Stimulated activated CD8-positive, alpha-beta memory T cell treated with anti-CD3 and anti-CD28 coated beads, Interleukin-7, amount 100 ng/mL, for 48 hours (primary cell): Measurements from ENCODE around the gene IRF7.
"Not testable (repeated sequence)": the region's sequence is repeated elsewhere in the genome, so short reads cannot be mapped to it uniquely, and the experiment has no call there.

Source experiments
- DNase-seq, 2 donors: peaks; one replicate each; pipeline ENCODE4 v3.0.0-alpha.2; 2020; ENCODE audit warnings: low read depth in 1 of 2; ENCODE audit errors: extremely low read depth in 1 of 2

Gene IRF7

GRCh38 chr11:615504-616319 is at the start of gene IRF7:
TSS of gene IRF7 (minus strand) at chr11:615950. CDS start at chr11:615364, 586 bp downstream.
- peak; percentile 66 to 80 for DNase-seq

DNA sequence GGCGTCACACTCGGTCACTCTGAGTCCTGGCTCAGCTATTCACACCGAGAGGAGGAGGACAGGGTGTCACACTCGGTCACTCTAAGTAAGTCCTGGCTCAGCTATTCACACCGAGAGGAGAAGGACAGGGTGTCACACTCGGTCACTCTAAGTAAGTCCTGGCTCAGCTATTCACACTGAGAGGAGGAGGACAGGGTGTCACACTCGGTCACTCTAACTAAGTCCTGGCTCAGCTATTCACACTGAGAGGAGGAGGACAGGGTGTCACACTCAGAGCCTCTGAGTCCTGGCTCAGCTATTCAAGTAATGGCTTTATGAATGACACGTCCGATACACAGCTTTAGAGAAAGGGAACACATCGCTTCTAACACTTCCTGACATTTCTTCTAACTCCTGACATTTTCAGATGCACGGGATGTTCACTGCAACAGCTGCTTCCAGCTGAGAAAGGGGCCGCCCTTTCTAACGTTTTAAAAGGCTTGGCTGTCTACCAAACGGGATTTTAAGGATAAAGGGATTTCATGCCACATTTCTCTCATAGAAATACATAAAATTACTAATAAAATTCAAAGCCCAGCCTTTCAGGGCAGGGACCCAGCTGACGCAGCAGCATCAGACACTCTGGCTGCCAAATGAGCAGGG is 49.4 kb upstream of the IRF7 start:
- no peak for DNase-seq

GRCh38 chr11:662689-663274 is 47.0 kb upstream of the IRF7 start:
- peak in 1 of 2 donors; percentile 18 for DNase-seq

- no peak for DNase-seq
Measured at GRCh38 chr11:660681-661444, 45.1 kb upstream of the IRF7 start.

- DNase-seq = no peak
Measured at GRCh38 chr11:660281-660680, 44.5 kb upstream of the IRF7 start.

DNA sequence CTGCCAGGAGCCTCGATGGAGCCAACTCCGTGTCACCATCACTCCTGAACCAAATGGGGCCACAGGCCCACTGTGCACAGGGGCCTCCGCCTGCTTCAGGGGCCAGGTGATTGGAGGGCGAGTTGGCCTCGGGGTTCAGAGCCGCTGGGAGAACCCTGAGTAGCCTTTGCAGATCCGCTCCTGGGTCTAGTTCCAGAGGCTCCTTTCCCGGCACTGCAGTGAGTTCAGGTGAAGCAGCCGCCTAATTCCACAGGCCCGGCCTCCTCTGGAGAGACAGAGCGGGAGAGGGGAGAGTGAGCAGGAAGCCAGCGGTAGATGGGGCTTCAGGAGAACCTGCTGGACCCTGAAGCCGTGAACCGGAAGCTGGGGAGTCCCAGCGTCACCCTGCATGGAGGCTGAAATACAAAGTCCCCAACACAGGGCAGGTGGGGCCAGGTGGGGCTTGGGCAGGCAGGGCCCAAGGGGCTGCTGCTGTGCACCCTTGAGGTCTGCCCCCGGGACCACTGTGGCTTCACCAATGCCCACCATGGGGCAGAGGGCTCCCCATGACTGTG is 43.9 kb upstream of the IRF7 start:
- DNase-seq = no peak

GRCh38 chr11:657691-658126 is 42.0 kb upstream of the IRF7 start:
- no peak for DNase-seq

DNA sequence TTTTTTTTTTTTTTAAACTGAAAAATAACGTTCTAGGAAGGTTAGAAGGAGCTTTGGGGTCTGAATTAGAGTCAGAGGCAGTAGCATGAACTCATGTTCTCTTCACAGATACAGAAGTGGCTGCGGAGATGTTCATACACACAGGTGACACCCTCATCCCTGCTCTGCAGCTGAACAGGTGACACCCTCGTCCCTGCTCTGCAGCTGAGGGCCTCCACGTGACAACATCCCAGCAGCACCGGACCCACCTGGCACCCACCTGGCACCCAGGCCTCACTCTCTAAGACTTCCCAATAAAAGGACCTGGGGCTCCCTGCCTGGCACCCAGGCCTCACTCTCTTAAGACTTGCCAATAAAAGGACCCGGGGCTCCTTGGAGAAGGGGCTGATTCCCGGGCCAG is 41.1 kb upstream of the IRF7 start:
- DNase-seq = no peak

DNA sequence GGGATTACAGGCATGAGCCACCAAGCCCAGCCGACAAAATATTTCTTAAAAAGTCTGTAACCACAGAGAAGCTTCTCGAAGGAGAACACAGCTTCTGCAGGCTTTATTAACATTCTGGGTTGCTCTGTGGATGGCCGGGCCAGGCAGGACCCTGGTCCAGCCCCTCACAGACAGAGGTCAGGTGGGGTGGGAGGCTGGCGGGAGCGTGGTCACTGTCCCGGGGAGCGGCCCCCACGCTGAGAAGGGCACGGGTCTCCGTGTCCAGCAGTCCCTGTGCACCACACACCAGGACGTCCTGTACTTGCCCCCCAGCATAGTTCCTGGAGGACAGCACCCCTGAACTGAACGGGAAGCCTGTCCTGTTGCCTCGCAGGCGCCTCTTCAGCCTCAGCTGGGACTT is 40.7 kb upstream of the IRF7 start:
- DNase-seq = no peak

GRCh38 chr11:655036-655726 is 39.4 kb upstream of the IRF7 start:
- no peak for DNase-seq

DNA sequence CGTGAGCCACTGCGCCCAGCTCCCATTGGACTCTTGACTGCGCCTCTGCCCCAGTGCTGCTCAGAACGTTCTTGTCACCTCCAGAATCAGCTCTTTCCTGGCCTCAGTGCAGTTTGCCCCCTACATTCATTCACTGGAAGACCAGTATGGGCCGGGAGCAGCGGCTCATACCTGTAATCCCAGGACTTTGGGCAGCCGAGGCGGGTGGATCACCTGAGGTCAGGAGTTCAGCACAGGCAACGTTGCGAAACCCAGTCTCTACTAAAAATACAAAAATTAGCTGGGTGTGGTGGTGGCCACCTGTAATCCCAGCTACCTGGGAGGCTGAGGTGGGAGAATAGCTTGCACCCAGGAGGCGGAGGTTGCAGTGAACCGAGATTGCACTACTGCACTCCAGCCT is 38.7 kb upstream of the IRF7 start:
- DNase-seq = not testable (repeated sequence)

DNA sequence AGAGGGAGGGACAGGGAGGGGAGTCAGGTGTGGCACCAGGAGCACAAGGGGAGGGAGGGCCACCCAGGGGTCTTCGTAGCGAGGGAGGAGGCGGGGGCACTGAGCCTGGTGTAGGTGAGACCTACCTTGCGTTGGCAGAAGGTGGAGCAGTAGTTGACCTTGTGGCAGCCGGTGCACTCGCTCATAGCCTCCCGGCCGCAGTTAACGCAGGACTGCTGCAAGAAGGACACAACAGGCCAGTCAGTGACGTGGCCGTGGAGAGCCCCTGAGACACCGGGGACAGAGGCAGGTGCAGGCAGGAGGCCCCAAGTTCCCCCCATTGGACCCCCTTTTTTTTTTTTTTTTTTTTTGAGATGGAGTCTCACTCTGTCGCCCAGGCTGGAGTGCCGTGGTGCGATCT is 38.1 kb upstream of the IRF7 start:
- no peak for DNase-seq

DNA sequence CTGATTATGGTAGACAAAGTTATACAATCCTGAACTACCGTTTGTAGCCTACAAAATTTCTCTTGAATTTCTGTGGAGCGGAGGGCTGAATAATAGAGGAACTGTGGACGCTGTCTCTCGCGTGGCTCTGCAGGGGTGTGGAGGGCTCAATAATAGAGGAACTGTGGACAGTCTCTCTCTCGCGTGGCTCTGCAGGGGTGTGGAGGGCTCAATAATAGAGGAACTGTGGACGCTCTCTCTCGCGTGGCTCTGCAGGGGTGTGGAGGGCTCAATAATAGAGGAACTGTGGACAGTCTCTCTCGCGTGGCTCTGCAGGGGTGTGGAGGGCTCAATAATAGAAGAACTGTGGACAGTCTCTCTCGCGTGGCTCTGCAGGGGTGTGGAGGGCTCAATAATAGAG is 37.4 kb upstream of the IRF7 start:
- DNase-seq = not testable (repeated sequence)

GRCh38 chr11:650482-650881 is 34.7 kb upstream of the IRF7 start:
- no peak for DNase-seq

DNA sequence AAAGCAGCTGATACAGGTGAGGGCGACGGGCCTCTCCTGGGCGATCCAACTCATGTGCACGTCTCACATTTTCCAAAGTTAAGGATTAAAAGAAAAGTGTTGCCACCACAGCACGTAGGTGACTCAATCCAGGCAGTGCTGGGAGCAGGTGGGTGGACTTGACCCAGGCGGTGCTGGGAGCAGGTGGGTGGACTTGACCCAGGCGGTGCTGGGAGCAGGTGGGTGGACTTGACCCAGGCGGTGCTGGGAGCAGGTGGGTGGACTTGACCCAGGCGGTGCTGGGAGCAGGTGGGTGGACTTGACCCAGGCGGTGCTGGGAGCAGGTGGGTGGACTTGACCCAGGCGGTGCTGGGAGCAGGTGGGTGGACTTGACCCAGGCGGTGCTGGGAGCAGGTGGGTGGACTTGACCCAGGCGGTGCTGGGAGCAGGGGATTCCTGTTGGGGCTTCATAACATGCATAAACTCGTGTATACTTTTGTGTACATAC is 32.0 kb upstream of the IRF7 start:
- not testable (repeated sequence) for DNase-seq

DNA sequence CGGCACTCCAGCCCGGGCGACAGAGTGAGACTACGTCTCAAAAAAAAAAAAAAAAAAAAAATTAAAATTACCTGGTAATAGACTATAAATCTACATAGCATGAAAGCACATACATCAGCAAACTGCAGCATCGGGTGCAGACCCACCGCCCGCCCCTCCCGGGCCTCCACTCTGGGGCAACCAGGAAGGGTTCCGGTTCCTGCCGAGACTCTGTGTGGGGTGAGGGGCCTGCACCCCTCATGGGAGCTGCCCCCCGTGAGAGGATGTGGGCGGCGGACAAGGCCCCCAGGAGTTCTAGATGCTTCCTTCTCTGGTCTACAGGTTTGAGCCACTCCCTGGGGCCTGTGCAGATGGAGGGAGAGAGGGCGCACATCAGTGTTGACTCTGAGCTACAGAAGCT is 30.5 kb upstream of the IRF7 start:
- no peak for DNase-seq

DNA sequence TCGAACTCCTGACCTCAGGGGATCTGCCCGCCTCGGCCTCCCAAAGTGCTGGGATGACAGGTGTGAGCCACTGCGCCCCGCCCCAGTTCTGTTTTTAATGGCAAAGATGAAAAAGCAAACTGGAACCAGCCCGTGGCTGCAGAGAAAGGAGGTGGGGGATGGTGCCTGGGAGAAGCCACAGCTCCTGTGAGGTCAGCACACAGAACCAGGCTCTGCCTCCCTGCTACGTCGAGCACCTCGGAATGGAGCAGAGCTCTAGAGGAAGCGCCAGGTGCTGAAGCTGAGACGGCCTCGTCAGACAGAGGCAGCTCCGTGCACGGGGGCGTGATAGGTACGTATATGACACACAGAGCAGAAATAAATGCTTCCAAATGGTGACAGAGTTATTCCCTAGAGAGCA is 29.8 kb upstream of the IRF7 start:
- no peak for DNase-seq

DNA sequence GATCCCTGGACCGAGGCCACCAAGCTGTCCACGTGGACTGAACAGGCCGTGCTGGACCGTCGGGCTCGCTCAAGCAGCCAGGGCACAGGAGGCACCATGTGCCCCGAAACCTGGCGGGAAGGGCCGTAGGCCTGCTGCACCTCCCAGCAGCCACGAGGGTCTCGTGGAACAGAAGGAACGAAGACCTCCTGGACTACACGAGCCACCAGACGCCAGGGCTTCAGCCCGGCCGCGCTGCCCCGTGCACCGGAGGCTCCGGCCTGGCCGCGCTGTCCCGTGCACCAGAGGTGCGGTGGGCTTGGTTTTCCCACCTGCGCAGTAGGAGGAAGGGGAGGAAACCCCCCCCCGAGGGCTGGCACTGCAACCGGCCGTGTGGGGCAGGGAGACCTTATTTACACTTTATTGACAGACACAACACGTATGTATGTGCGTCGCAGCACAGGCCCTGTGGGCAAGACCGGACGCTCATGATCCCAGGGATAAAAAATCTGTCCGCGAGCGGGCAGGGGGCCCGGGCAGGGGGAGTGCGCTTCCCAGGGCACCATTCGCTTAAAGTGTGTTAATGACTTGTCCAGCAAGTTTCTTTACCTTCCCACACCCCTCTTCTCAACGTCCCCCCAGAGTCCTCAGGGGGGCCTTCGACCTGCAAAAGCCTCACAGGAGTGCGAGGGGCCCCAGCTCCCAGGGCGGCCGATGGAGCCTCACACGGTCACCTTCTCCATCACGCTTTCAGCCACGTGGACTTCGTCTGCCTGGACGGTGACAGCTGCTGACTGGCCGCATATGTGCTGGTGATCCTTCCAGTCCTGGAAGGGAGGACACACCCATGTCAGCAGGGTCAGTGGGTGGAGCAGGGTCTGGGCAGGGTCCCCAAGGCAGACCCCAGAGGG is 28.3 kb upstream of the IRF7 start:
- DNase-seq = no peak

- DNase-seq = no peak
Measured at GRCh38 chr11:643366-643765, 27.6 kb upstream of the IRF7 start.
